HG03039 (cell line): ENCODE results near the gene EAF1.
"Not testable (repeated sequence)": the region's sequence is repeated elsewhere in the genome, so short reads cannot be mapped to it uniquely, and the experiment has no call there.

Experiments used
- ATAC-seq: cut with Tn5 transposase; IDR thresholded peaks from one replicate; pipeline ENCODE4 v1.9.1; 2021; ENCODE audit warnings: mild to moderate bottlenecking, moderate library complexity; ENCODE audit not compliant: unreplicated experiment

Gene EAF1

DNA sequence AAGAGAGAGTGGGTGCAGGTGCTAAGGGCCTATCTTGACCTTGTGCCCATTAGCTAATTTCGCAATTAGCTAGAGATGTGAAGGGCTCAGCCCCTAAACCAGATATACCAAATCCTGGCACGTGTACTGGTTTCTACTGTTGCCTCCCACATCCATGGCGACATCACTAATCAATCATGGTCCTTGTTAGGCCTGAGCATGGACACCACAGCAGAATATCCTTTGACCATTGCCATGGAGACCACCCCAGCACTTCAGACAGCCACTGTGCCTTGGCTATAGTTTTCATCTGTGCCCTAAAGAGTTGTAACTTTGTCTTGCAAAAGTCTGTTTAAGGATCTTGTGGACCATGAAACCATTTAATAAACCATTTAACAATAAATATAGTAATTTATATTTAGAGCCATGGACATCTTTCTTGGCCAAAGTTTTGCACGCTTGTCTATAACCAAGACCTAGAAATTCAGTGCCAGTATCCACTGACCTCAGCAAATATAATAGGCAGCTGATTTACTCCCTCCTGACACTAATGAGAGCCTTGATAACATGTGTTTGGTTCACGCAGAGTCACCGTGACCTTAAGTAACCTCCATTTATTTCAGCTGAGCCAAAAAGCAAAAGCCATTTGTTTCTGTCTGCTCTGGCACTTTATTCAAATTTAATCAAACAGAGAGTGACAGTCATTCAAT is 50.7 kb downstream of the EAF1 start:
- no peak for ATAC-seq

GRCh38 chr3:15478640-15478979 is 51.2 kb downstream of the EAF1 start:
- no peak for ATAC-seq

GRCh38 chr3:15479400-15480224 is 52.2 kb downstream of the EAF1 start:
- ATAC-seq: no peak

GRCh38 chr3:15484551-15484950 is 57.2 kb downstream of the EAF1 start:
- not testable (repeated sequence) for ATAC-seq

DNA sequence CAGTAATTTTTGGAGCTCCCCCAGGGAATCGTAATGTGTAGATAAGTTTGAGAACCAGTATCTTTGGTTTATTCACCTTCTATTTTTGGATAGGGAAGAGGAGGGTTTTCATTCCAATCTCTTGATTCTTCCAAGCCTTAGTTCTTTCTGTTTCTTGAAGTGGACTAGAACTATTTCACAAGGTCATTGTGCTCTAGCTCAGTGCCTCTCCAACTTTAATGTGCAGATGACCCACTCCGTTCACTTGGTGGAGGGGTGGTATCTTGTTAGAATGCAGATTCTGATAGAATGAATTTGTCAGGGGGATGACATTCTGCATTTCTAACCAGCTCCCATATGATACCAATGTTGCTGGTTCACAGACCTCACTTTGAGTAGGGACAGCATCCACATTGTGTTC is 58.6 kb downstream of the EAF1 start:
- no peak for ATAC-seq

DNA sequence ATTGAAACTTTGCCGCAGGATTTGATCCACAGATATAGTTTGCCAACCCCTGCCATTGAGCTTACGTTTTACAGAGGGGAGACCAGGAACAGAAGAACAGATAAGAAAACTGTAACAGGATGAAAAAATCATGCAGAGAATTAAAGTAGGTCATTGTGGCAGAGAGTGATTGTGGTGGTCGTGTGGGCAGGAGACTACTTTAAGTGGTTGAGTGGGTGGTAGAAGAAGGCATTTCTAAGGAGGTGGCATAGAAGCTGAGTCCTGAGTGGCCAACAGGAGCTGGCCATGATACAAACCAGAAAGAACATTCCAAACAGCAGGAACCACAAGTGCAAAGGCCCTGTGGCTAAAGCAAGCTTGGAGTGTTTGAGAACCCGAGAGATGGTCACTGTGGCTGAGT is 59.6 kb downstream of the EAF1 start:
- no peak for ATAC-seq

- ATAC-seq: no peak
Measured at GRCh38 chr3:15488002-15488401, 60.6 kb downstream of the EAF1 start.

- no peak for ATAC-seq
Measured at GRCh38 chr3:15490158-15490557, 62.8 kb downstream of the EAF1 start.

GRCh38 chr3:15491143-15491542 is 63.7 kb downstream of the EAF1 start:
- ATAC-seq: no peak
